ENCODE data around the gene HSPBP1.

The HSPBP1 gene

GRCh38 chr19:55308281-55308680 is 28.4 kb upstream of the HSPBP1 start:
- Histone ChIP-seq H2AFZ (ENCODE audit: low read length) (no peak overlapping the region), H3K14ac (ENCODE audit: low read length) (no peak overlapping the region), H3K23ac (ENCODE audit: low read depth, low read length, poor library complexity) (no peak overlapping the region), H3K4me3 (ENCODE audit: low read length in 2 of 2) (no peak overlapping the region), H3K27me3 (ENCODE audit: control insufficient read depth in 3 of 3, insufficient read depth in 3 of 3, low read depth in 1 of 3, low read length in 3 of 3) (no peaks in the 10 kb centered on the region), H2AK5ac (ENCODE audit: low read depth, low read length) (no peak overlapping the region), H3K9me3 (replicated peaks in 1 of 2; ENCODE audit: control insufficient read depth in 2 of 2, insufficient read depth in 1 of 2, low read depth in 1 of 2, low read length in 2 of 2) (peaks cover 2 to 5% of the 10 kb centered on the region in 2 donors), H3K79me1 (ENCODE audit: low read depth, low read length) (no peaks in the 10 kb centered on the region), H3K4ac (ENCODE audit: low read length) (no peak overlapping the region), H2BK5ac (ENCODE audit: low read length) (no peak overlapping the region), H4K91ac (ENCODE audit: low read depth, low read length, poor library complexity) (no peak overlapping the region), H3K4me1 (ENCODE audit: control insufficient read depth in 2 of 2, insufficient read depth in 1 of 2, low read depth in 1 of 2, low read length in 2 of 2) (peaks cover 2 to 4% of the 10 kb centered on the region in 2 donors), H3K4me2 (ENCODE audit: insufficient read depth, low read length, poor library complexity, severe bottlenecking) (no peak overlapping the region), H3K36me3 (replicated peaks in 1 of 2; ENCODE audit: control insufficient read depth in 2 of 2, insufficient read depth in 2 of 2, low read length in 2 of 2) (peaks cover 51 to 78% of the 10 kb centered on the region in 2 donors), H2BK15ac (ENCODE audit: low read length) (no peak overlapping the region), H3K27ac (replicated peaks; ENCODE audit: low read length) (no peak overlapping the region), H3K9ac (ENCODE audit: low read depth, low read length, poor library complexity) (no peak overlapping the region), H4K8ac (ENCODE audit: low read depth, low read length) (no peak overlapping the region), H2BK120ac (ENCODE audit: low read depth, low read length) (no peak overlapping the region), H2BK12ac (ENCODE audit: low read length) (no peak overlapping the region), H3K18ac (ENCODE audit: low read length) (no peak overlapping the region)
- no CpG with 5 or more reads among the region's 11 CpGs for WGBS, 2 donors (ENCODE audit: extremely low coverage in 2 of 2, insufficient read length in 2 of 2, insufficient replicate concordance in 1 of 2)
- DNase-seq (ENCODE audit: low spot score) = no peak

DNA sequence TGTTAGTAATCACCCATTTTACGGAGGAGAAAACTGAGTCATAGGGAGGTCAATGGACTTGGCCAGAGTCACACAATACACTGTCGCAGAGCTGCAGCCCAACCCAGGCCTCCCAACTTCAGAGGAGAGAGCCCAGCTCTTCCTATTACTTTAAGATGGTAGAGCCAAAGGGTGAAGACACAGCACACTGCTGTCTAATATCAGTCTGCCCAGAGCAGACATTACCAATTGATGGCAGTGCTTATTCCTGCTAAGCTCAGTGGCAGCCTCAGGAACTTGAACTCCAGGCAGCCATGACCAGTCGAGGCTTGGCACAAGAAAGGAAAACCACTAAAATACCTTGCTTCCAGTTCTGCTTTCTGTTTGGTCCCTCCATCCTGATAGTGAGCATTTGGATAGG is 26.8 kb upstream of the HSPBP1 start:
- Histone ChIP-seq H2BK120ac (ENCODE audit: low read depth, low read length) (no peak overlapping the region), H3K27me3 (ENCODE audit: control insufficient read depth in 3 of 3, insufficient read depth in 3 of 3, low read depth in 1 of 3, low read length in 3 of 3) (no peaks in the 10 kb centered on the region), H2AFZ (ENCODE audit: low read length) (no peak overlapping the region), H3K9ac (ENCODE audit: low read depth, low read length, poor library complexity) (no peak overlapping the region), H4K8ac (ENCODE audit: low read depth, low read length) (no peak overlapping the region), H3K9me3 (replicated peaks in 1 of 2; ENCODE audit: control insufficient read depth in 2 of 2, insufficient read depth in 1 of 2, low read depth in 1 of 2, low read length in 2 of 2) (peaks cover 4 to 5% of the 10 kb centered on the region in 2 donors), H3K18ac (ENCODE audit: low read length) (no peak overlapping the region), H3K23ac (ENCODE audit: low read depth, low read length, poor library complexity) (no peak overlapping the region), H4K91ac (ENCODE audit: low read depth, low read length, poor library complexity) (no peak overlapping the region), H2BK5ac (ENCODE audit: low read length) (no peak overlapping the region), H2BK15ac (ENCODE audit: low read length) (no peak overlapping the region), H3K27ac (replicated peaks; ENCODE audit: low read length) (no peak overlapping the region), H3K36me3 (replicated peaks in 1 of 2; ENCODE audit: control insufficient read depth in 2 of 2, insufficient read depth in 2 of 2, low read length in 2 of 2) (peaks cover 56 to 86% of the 10 kb centered on the region in 2 donors), H3K4ac (ENCODE audit: low read length) (no peak overlapping the region), H2BK12ac (ENCODE audit: low read length) (no peak overlapping the region), H3K79me1 (ENCODE audit: low read depth, low read length) (no peaks in the 10 kb centered on the region), H3K4me2 (ENCODE audit: insufficient read depth, low read length, poor library complexity, severe bottlenecking) (no peak overlapping the region), H3K14ac (ENCODE audit: low read length) (no peak overlapping the region), H3K4me1 (ENCODE audit: control insufficient read depth in 2 of 2, insufficient read depth in 1 of 2, low read depth in 1 of 2, low read length in 2 of 2) (peaks cover 5 to 6% of the 10 kb centered on the region in 2 donors), H3K4me3 (ENCODE audit: low read length in 2 of 2) (no peak overlapping the region), H2AK5ac (ENCODE audit: low read depth, low read length) (no peak overlapping the region)
- no peak for DNase-seq (ENCODE audit: low spot score)
- no CpG with 5 or more reads among the region's 3 CpGs for WGBS, 2 donors (ENCODE audit: extremely low coverage in 2 of 2, insufficient read length in 2 of 2, insufficient replicate concordance in 1 of 2)

GRCh38 chr19:55305983-55306562 is 26.2 kb upstream of the HSPBP1 start:
- no CpG with 5 or more reads among the region's 17 CpGs for WGBS, 2 donors (ENCODE audit: extremely low coverage in 2 of 2, insufficient read length in 2 of 2, insufficient replicate concordance in 1 of 2)
- H2AK5ac ChIP-seq (ENCODE audit: low read depth, low read length) = no peak overlapping the region
- peaks cover 11 to 12% of the 10 kb centered on the region in 2 donors for H3K4me1 ChIP-seq (ENCODE audit: control insufficient read depth in 2 of 2, insufficient read depth in 1 of 2, low read depth in 1 of 2, low read length in 2 of 2)
- H4K8ac ChIP-seq (ENCODE audit: low read depth, low read length) = no peak overlapping the region
- peak overlapping the region in 1 of 2 donors; percentile 4 for H3K4me3 ChIP-seq (ENCODE audit: low read length in 2 of 2)
- peaks cover 4 to 5% of the 10 kb centered on the region in 2 donors for H3K9me3 ChIP-seq (replicated peaks in 1 of 2; ENCODE audit: control insufficient read depth in 2 of 2, insufficient read depth in 1 of 2, low read depth in 1 of 2, low read length in 2 of 2)
- H3K79me1 ChIP-seq (ENCODE audit: low read depth, low read length) = no peaks in the 10 kb centered on the region
- H3K27me3 ChIP-seq (ENCODE audit: control insufficient read depth in 3 of 3, insufficient read depth in 3 of 3, low read depth in 1 of 3, low read length in 3 of 3) = no peaks in the 10 kb centered on the region
- H3K4me2 ChIP-seq (ENCODE audit: insufficient read depth, low read length, poor library complexity, severe bottlenecking) = no peak overlapping the region
- no peak overlapping the region for H2BK15ac ChIP-seq (ENCODE audit: low read length)
- H3K27ac ChIP-seq (replicated peaks; ENCODE audit: low read length) = no peak overlapping the region
- H2BK120ac ChIP-seq (ENCODE audit: low read depth, low read length) = no peak overlapping the region
- DNase-seq (ENCODE audit: low spot score) = no peak
- H2BK12ac ChIP-seq (ENCODE audit: low read length) = no peak overlapping the region
- H2AFZ ChIP-seq (ENCODE audit: low read length) = no peak overlapping the region
- H3K14ac ChIP-seq (ENCODE audit: low read length) = no peak overlapping the region
- H3K18ac ChIP-seq (ENCODE audit: low read length) = no peak overlapping the region
- no peak overlapping the region for H4K91ac ChIP-seq (ENCODE audit: low read depth, low read length, poor library complexity)
- H3K4ac ChIP-seq (ENCODE audit: low read length) = no peak overlapping the region
- H3K36me3 ChIP-seq (replicated peaks in 1 of 2; ENCODE audit: control insufficient read depth in 2 of 2, insufficient read depth in 2 of 2, low read length in 2 of 2) = peaks cover 56 to 83% of the 10 kb centered on the region in 2 donors
- no peak overlapping the region for H3K23ac ChIP-seq (ENCODE audit: low read depth, low read length, poor library complexity)
- H3K9ac ChIP-seq (ENCODE audit: low read depth, low read length, poor library complexity) = peak overlapping the region; percentile 65
- H2BK5ac ChIP-seq (ENCODE audit: low read length) = no peak overlapping the region

DNA sequence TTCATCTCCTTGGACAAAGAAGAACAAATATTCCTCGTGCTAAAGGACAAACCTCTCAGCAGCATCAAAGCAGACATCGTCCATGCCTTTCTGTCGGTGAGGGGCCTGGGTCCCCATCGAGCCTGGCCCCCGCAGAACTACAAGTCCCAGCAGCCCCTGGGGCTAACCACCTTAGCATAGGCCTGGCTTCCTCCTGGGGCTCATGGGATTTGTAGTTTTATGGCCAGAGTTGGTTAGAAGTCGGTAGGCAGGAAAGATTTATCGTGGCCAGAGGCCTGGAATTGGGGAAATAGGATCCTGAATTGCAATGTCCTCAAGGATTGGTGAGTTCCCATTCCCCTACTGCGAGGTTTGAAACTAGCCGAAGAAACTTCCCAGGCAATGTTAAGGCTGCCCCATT is 25.6 kb upstream of the HSPBP1 start:
- peak overlapping the region; percentile 3 for H2BK5ac ChIP-seq (ENCODE audit: low read length)
- no peak overlapping the region for H2AFZ ChIP-seq (ENCODE audit: low read length)
- no CpG with 5 or more reads among the region's 9 CpGs for WGBS, 2 donors (ENCODE audit: extremely low coverage in 2 of 2, insufficient read length in 2 of 2, insufficient replicate concordance in 1 of 2)
- H3K9me3 ChIP-seq (replicated peaks in 1 of 2; ENCODE audit: control insufficient read depth in 2 of 2, insufficient read depth in 1 of 2, low read depth in 1 of 2, low read length in 2 of 2) = peaks cover 4 to 5% of the 10 kb centered on the region in 2 donors
- H2BK15ac ChIP-seq (ENCODE audit: low read length) = no peak overlapping the region
- H2BK120ac ChIP-seq (ENCODE audit: low read depth, low read length) = no peak overlapping the region
- H3K27me3 ChIP-seq (ENCODE audit: control insufficient read depth in 3 of 3, insufficient read depth in 3 of 3, low read depth in 1 of 3, low read length in 3 of 3) = no peaks in the 10 kb centered on the region
- peaks cover 54 to 80% of the 10 kb centered on the region in 2 donors for H3K36me3 ChIP-seq (replicated peaks in 1 of 2; ENCODE audit: control insufficient read depth in 2 of 2, insufficient read depth in 2 of 2, low read length in 2 of 2)
- no peak overlapping the region for H4K91ac ChIP-seq (ENCODE audit: low read depth, low read length, poor library complexity)
- no peak overlapping the region for H3K23ac ChIP-seq (ENCODE audit: low read depth, low read length, poor library complexity)
- no peak for DNase-seq (ENCODE audit: low spot score)
- no peak overlapping the region for H2BK12ac ChIP-seq (ENCODE audit: low read length)
- H3K4me3 ChIP-seq (ENCODE audit: low read length in 2 of 2) = no peak overlapping the region
- no peak overlapping the region for H4K8ac ChIP-seq (ENCODE audit: low read depth, low read length)
- H3K14ac ChIP-seq (ENCODE audit: low read length) = no peak overlapping the region
- H3K4ac ChIP-seq (ENCODE audit: low read length) = no peak overlapping the region
- H2AK5ac ChIP-seq (ENCODE audit: low read depth, low read length) = no peak overlapping the region
- no peak overlapping the region for H3K27ac ChIP-seq (replicated peaks; ENCODE audit: low read length)
- H3K79me1 ChIP-seq (ENCODE audit: low read depth, low read length) = no peaks in the 10 kb centered on the region
- H3K9ac ChIP-seq (ENCODE audit: low read depth, low read length, poor library complexity) = no peak overlapping the region
- H3K4me1 ChIP-seq (ENCODE audit: control insufficient read depth in 2 of 2, insufficient read depth in 1 of 2, low read depth in 1 of 2, low read length in 2 of 2) = peaks cover 14 to 15% of the 10 kb centered on the region in 2 donors
- H3K18ac ChIP-seq (ENCODE audit: low read length) = no peak overlapping the region
- no peak overlapping the region for H3K4me2 ChIP-seq (ENCODE audit: insufficient read depth, low read length, poor library complexity, severe bottlenecking)
